Osteocyte (in vitro differentiated cells): ENCODE data around the gene TMC8. TPM values are rescaled to one million over a fixed set of nuclear protein-coding genes. Genes with fewer than 3 reads are reported as not detected.
A peak's percentile ranks its signal among the peaks of the same experiment; 100 is the strongest.
"Not testable (repeated sequence)": the region's sequence is repeated elsewhere in the genome, so short reads cannot be mapped to it uniquely, and the experiment has no call there.

ENCODE experiments used
- DNase-seq: peaks from one replicate; pipeline ENCODE4 v3.0.0; 2021; ENCODE audit warnings: mixed read lengths; ENCODE audit not compliant: unreplicated experiment; ENCODE audit errors: extremely low spot score
- H3K27ac Mint-ChIP-seq: one replicate; pipeline ENCODE4 v1.8.0; 2021; ENCODE audit warnings: mild to moderate bottlenecking, mixed read lengths; ENCODE audit not compliant: unreplicated experiment
- H3K27me3 Mint-ChIP-seq: one replicate; pipeline ENCODE4 v1.8.0; 2021; ENCODE audit warnings: mixed read lengths; ENCODE audit not compliant: unreplicated experiment
- H3K36me3 Mint-ChIP-seq: one replicate; pipeline ENCODE4 v1.8.0; 2021; ENCODE audit warnings: mixed read lengths; ENCODE audit not compliant: unreplicated experiment
- H3K4me1 Mint-ChIP-seq: one replicate; pipeline ENCODE4 v1.8.0; 2021; ENCODE audit warnings: mixed read lengths; ENCODE audit not compliant: unreplicated experiment
- H3K4me3 Mint-ChIP-seq: one replicate; pipeline ENCODE4 v1.8.0; 2021; ENCODE audit warnings: mild to moderate bottlenecking, moderate library complexity, mixed read lengths; ENCODE audit not compliant: unreplicated experiment
- H3K9me3 Mint-ChIP-seq: one replicate; pipeline ENCODE4 v1.8.0; 2021; ENCODE audit warnings: mixed read lengths; ENCODE audit not compliant: unreplicated experiment
- CTCF ChIP-seq: fragments of 200-600 bp; sonication (generic); IDR thresholded peaks from 2 replicates; pipeline ENCODE4 v1.5.0; 2021; ENCODE audit warnings: antibody characterized with exemption, mild to moderate bottlenecking, moderate library complexity
- total RNA-seq: library from RNA; stranded (reverse); gene quantifications from 2 replicates; pipeline ENCODE4 v1.2.1, GENCODE V29; 2021

Gene TMC8
- total RNA-seq, 1 donor from 2014 or later, result 0.40 TPM

- H3K9me3 Mint-ChIP-seq, result no peaks in the 10 kb centered on the region
- H3K4me1 Mint-ChIP-seq, result no peaks in the 10 kb centered on the region
- H3K36me3 Mint-ChIP-seq, result no peaks in the 10 kb centered on the region
- H3K27ac Mint-ChIP-seq, result no peak overlapping the region
- no peaks in the 10 kb centered on the region for H3K27me3 Mint-ChIP-seq
- TF ChIP-seq CTCF, result peak; percentile 48
- no peak for DNase-seq
- H3K4me3 Mint-ChIP-seq, result no peak overlapping the region
Measured at GRCh38 chr17:78137392-78138203, 7.0 kb downstream of the TMC8 start.

GRCh38 chr17:78138204-78139060 lies 7.9 kb downstream of the TMC8 start:
- H3K27me3 Mint-ChIP-seq, result no peaks in the 10 kb centered on the region
- DNase-seq, result no peak
- H3K9me3 Mint-ChIP-seq, result no peaks in the 10 kb centered on the region
- H3K4me1 Mint-ChIP-seq, result peaks cover 3% of the 10 kb centered on the region
- no peak overlapping the region for H3K27ac Mint-ChIP-seq
- H3K4me3 Mint-ChIP-seq, result no peak overlapping the region
- H3K36me3 Mint-ChIP-seq, result no peaks in the 10 kb centered on the region
- no peak for TF ChIP-seq CTCF

- not testable (repeated sequence) for H3K4me3 Mint-ChIP-seq, H3K36me3 Mint-ChIP-seq, H3K9me3 Mint-ChIP-seq, H3K27ac Mint-ChIP-seq, DNase-seq, H3K27me3 Mint-ChIP-seq
- peaks cover 12% of the 10 kb centered on the region for H3K4me1 Mint-ChIP-seq
Measured at GRCh38 chr17:78139861-78140168, 9.2 kb downstream of the TMC8 start.

GRCh38 chr17:78140169-78141051 lies 9.8 kb downstream of the TMC8 start:
- Mint-ChIP-seq H3K4me1 (peaks cover 18% of the 10 kb centered on the region), H3K27ac (no peak overlapping the region), H3K4me3 (no peak overlapping the region), H3K9me3 (no peaks in the 10 kb centered on the region), H3K36me3 (no peaks in the 10 kb centered on the region), H3K27me3 (no peaks in the 10 kb centered on the region)
- DNase-seq, result no peak
- TF ChIP-seq CTCF, result no peak

- DNase-seq, result no peak
- no peak for TF ChIP-seq CTCF
- Mint-ChIP-seq H3K4me1 (peaks cover 28% of the 10 kb centered on the region), H3K27ac (no peak overlapping the region), H3K9me3 (no peaks in the 10 kb centered on the region), H3K4me3 (no peak overlapping the region), H3K36me3 (no peaks in the 10 kb centered on the region), H3K27me3 (no peaks in the 10 kb centered on the region)
Measured at GRCh38 chr17:78141437-78142118, 11.0 kb downstream of the TMC8 start.
